HEK293T (cell line): Measurements from ENCODE around the gene GPRC5C.

Experiments used
- ARNT ChIP-seq: fragments of 450-650 bp; IDR thresholded peaks from 2 replicates; pipeline ENCODE4 v1.6.1; 2017; ENCODE audit warnings: mild to moderate bottlenecking
- BHLHE40 ChIP-seq: fragments of 450-650 bp; IDR thresholded peaks from 2 replicates; pipeline ENCODE4 v1.6.1; 2016; ENCODE audit warnings: mild to moderate bottlenecking, moderate library complexity, borderline replicate concordance
- CTBP1 ChIP-seq: fragments of 450-650 bp; IDR thresholded peaks from 2 replicates; pipeline ENCODE4 v1.6.1; 2016; ENCODE audit warnings: borderline replicate concordance
- ELF4 ChIP-seq: fragments of 450-650 bp; IDR thresholded peaks from 2 replicates; pipeline ENCODE4 v1.6.1; 2017; ENCODE audit warnings: antibody characterized with exemption
- FOXK2 ChIP-seq: fragments of 450-650 bp; IDR thresholded peaks from 2 replicates; pipeline ENCODE4 v1.6.1; 2016; ENCODE audit warnings: mild to moderate bottlenecking
- FOXM1 ChIP-seq: fragments of 450-650 bp; IDR thresholded peaks from 2 replicates; pipeline ENCODE4 v1.6.1; 2017; ENCODE audit warnings: mild to moderate bottlenecking, borderline replicate concordance
- L3MBTL2 ChIP-seq: fragments of 450-650 bp; conservative IDR thresholded peaks from 2 replicates; pipeline ENCODE4 v1.6.1; 2016; ENCODE audit warnings: mild to moderate bottlenecking
- LEF1 ChIP-seq: fragments of 450-650 bp; IDR thresholded peaks from 2 replicates; pipeline ENCODE4 v1.6.1; 2017; ENCODE audit warnings: mild to moderate bottlenecking, borderline replicate concordance
- SP1 ChIP-seq: fragments of 450-650 bp; IDR thresholded peaks from 2 replicates; pipeline ENCODE4 v1.6.1; 2017
- TARDBP ChIP-seq: fragments of 450-650 bp; IDR thresholded peaks from 2 replicates; pipeline ENCODE4 v1.6.1; 2016
- ZNF384 ChIP-seq: fragments of 450-650 bp; IDR thresholded peaks from 2 replicates; pipeline ENCODE4 v1.6.1; 2016

- TF ChIP-seq CTBP1 (no peak), ELF4 (no peak), FOXK2 (no peak), BHLHE40 (no peak), FOXM1 (no peak), LEF1 (no peak), TARDBP (no peak), ZNF384 (no peak), ARNT (no peak), SP1 (no peak), L3MBTL2 (no peak)
Observed at GRCh38 chr17:74435775-74436359, 4.0 kb downstream of the GPRC5C start.
